Endometrial microvascular endothelial cells (primary cell): ENCODE results near the gene HYOU1. TPM values are rescaled to one million over a fixed set of nuclear protein-coding genes. Genes with fewer than 3 reads are reported as not detected.
"Not testable (repeated sequence)": the region's sequence is repeated elsewhere in the genome, so short reads cannot be mapped to it uniquely, and the experiment has no call there.

Experiments used
- in situ Hi-C: cut with HindIII; loops from 2 replicates; pipeline ENCODE4 v1.10.0; 2017; ENCODE audit warnings: low sequenced_read_pairs, low pct_unique_long_range_greater_than_20kb; ENCODE audit errors: inconsistent ontology term
- total RNA-seq: library from RNA; depleted of rRNA; stranded (reverse); fragments of >200 nt; gene quantifications from one replicate; pipeline ENCODE4 v1.2.3, GENCODE V29; 2015; ENCODE audit errors: inconsistent ontology term

Gene HYOU1
- total RNA-seq, 1 donor from 2014 or later: 138 TPM

- in situ Hi-C loops: no loop called here
Observed at GRCh38 chr11:119049081-119049480, 7.9 kb downstream of the HYOU1 start.

GRCh38 chr11:119048644-119049043 is 8.4 kb downstream of the HYOU1 start:
- in situ Hi-C loops: no loop called here

- in situ Hi-C loops: no loop called here
Observed at GRCh38 chr11:119047205-119047604, 9.8 kb downstream of the HYOU1 start.

- in situ Hi-C loops: no loop called here
Observed at GRCh38 chr11:119046489-119046888, 10.5 kb downstream of the HYOU1 start.

- in situ Hi-C loops: no loop called here
Observed at GRCh38 chr11:119044708-119045107, 12.3 kb downstream of the HYOU1 start.

GRCh38 chr11:119042927-119043326 is 14.1 kb downstream of the HYOU1 start:
- in situ Hi-C loops: no loop called here

- in situ Hi-C loops: no loop called here
Observed at GRCh38 chr11:119041821-119042514, 15.0 kb downstream of the HYOU1 start.

- in situ Hi-C loops: not testable (repeated sequence)
Observed at GRCh38 chr11:119039471-119039870, 17.5 kb downstream of the HYOU1 start.

- in situ Hi-C loops: no loop called here
Observed at GRCh38 chr11:119038884-119039283, 18.1 kb downstream of the HYOU1 start.

GRCh38 chr11:119034813-119035212 is 22.2 kb downstream of the HYOU1 start:
- in situ Hi-C loops: no loop called here

GRCh38 chr11:119033421-119033820 is 23.6 kb downstream of the HYOU1 start:
- in situ Hi-C loops: not testable (repeated sequence)

GRCh38 chr11:119031912-119032280 is 25.1 kb downstream of the HYOU1 start:
- in situ Hi-C loops: no loop called here

GRCh38 chr11:119030329-119031047 is 26.5 kb downstream of the HYOU1 start, which contains the start of gene SLC37A4:
SLC37A4 (minus strand) TSS chr11:119030877.
- in situ Hi-C loops: no loop called here

- in situ Hi-C loops: no loop called here
Observed at GRCh38 chr11:119030029-119030328, 27.0 kb downstream of the HYOU1 start.

- in situ Hi-C loops: no loop called here
Observed at GRCh38 chr11:119029340-119030028, 27.5 kb downstream of the HYOU1 start.

GRCh38 chr11:119029069-119029339 is 28.0 kb downstream of the HYOU1 start:
- in situ Hi-C loops: no loop called here

GRCh38 chr11:119028346-119029068 is 28.5 kb downstream of the HYOU1 start:
- in situ Hi-C loops: no loop called here

- in situ Hi-C loops: no loop called here
Observed at GRCh38 chr11:119027561-119028345, 29.3 kb downstream of the HYOU1 start.

GRCh38 chr11:119026970-119027369 is 30.0 kb downstream of the HYOU1 start:
- in situ Hi-C loops: no loop called here
